Fibroblast of lung (primary cell): ENCODE results near the gene CXCR4.

Experiments
- CTCF ChIP-seq, 2 donors: IDR thresholded peaks in 1 of 2; conservative IDR thresholded peaks in 1 of 2; 1 replicate in 1 of 2; 2 replicates in 1 of 2; pipeline ENCODE4 v1.5.1; 2011 to 2012; ENCODE audit warnings: low read length in 2 of 2, control low read depth in 1 of 2, inconsistent platforms in 1 of 2, low read depth in 1 of 2, mild to moderate bottlenecking in 1 of 2
- EZH2 ChIP-seq: IDR thresholded peaks from 2 replicates; pipeline ENCODE4 v1.5.1; 2012; ENCODE audit warnings: low read length, control low read depth, mild to moderate bottlenecking; ENCODE audit errors: missing control alignments

GRCh38 chr2:136085453-136086209, 32.3 kb downstream of the CXCR4 start:
- TF ChIP-seq CTCF (conservative IDR thresholded peaks at IDR 0.05 in 1 of 2, IDR thresholded peaks at IDR 0.05 in 1 of 2; ENCODE audit: low read depth in 1 of 2, low read length in 2 of 2) (no peak), EZH2 (no peak)
